GM10266 (cell line): ENCODE measurements around the gene AKAP6.

Experiments used
- DNase-seq: peaks from one replicate; pipeline ENCODE4 v3.0.0; 2012; ENCODE audit errors: extremely low spot score
- CTCF ChIP-seq: IDR thresholded peaks from 2 replicates; pipeline ENCODE4 v1.5.1; 2012; ENCODE audit warnings: mild to moderate bottlenecking, low read depth; ENCODE audit not compliant: control insufficient read depth, insufficient read depth; ENCODE audit errors: missing control alignments

The AKAP6 gene

GRCh38 chr14:32407130-32407529 is 78.0 kb downstream of the AKAP6 start:
- no peak for DNase-seq
- no peak for TF ChIP-seq CTCF

- TF ChIP-seq CTCF: no peak
- no peak for DNase-seq
Observed at GRCh38 chr14:32408018-32408417, 78.9 kb downstream of the AKAP6 start.

GRCh38 chr14:32412103-32412502 is 83.0 kb downstream of the AKAP6 start:
- DNase-seq: no peak
- no peak for TF ChIP-seq CTCF

- TF ChIP-seq CTCF: no peak
- DNase-seq: no peak
Observed at GRCh38 chr14:32412532-32412931, 83.4 kb downstream of the AKAP6 start.

GRCh38 chr14:32413967-32414640 is 85.0 kb downstream of the AKAP6 start:
- no peak for DNase-seq
- TF ChIP-seq CTCF: no peak

GRCh38 chr14:32414808-32415255 is 85.7 kb downstream of the AKAP6 start:
- DNase-seq: no peak
- TF ChIP-seq CTCF: no peak

GRCh38 chr14:32417956-32418552 is 89.0 kb downstream of the AKAP6 start:
- DNase-seq: no peak
- no peak for TF ChIP-seq CTCF
